Breast epithelium (tissue), 4 donors: ENCODE data around the gene RGL1. TPM values are rescaled to one million over a fixed set of nuclear protein-coding genes. Genes with fewer than 3 reads are reported as not detected.

ENCODE experiments used
- DNase-seq, 2 donors: peaks; one replicate each; pipeline ENCODE4 v3.0.0-alpha.2; 2019; ENCODE audit warnings: low spot score in 2 of 2
- H3K27ac ChIP-seq, 2 donors: fragments of 200-600 bp; sonication (generic) in 1 of 2; one replicate each; pipeline ENCODE4 v1.5.1; 2016 to 2019; ENCODE audit warnings: mild to moderate bottlenecking in 1 of 2
- H3K27me3 ChIP-seq, 2 donors: fragments of 200-600 bp; sonication (generic) in 1 of 2; one replicate each; pipeline versions ENCODE4 v1.5.1 to v1.6.0; 2017 to 2019; ENCODE audit warnings: control low read depth in 1 of 2, mild to moderate bottlenecking in 1 of 2
- H3K36me3 ChIP-seq: fragments of 200-600 bp; one replicate; pipeline ENCODE4 v1.5.1; 2019
- H3K4me1 ChIP-seq, 2 donors: fragments of 200-600 bp; sonication (generic); one replicate each; pipeline ENCODE4 v1.5.1; 2016 to 2019; ENCODE audit warnings: control low read depth in 1 of 2
- H3K4me3 ChIP-seq, 3 donors: fragments of 200-600 bp; sonication (generic); 1 replicate in 2 of 3; 2 replicates in 1 of 3; pipeline ENCODE4 v1.5.1; 2016 to 2019; ENCODE audit warnings: mild to moderate bottlenecking in 3 of 3, moderate library complexity in 2 of 3
- H3K9me3 ChIP-seq, 2 donors: fragments of 200-600 bp; sonication (generic) in 1 of 2; one replicate each; pipeline ENCODE4 v1.5.1; 2016 to 2019; ENCODE audit warnings: control low read depth in 1 of 2
- CTCF ChIP-seq, 3 donors: fragments of 450-650 bp; IDR thresholded peaks; one replicate each; pipeline ENCODE4 v1.5.1; 2016 to 2017; ENCODE audit warnings: antibody characterized with exemption in 3 of 3, mild to moderate bottlenecking in 3 of 3, moderate library complexity in 3 of 3
- POLR2A ChIP-seq: fragments of 450-650 bp; IDR thresholded peaks from one replicate; pipeline ENCODE4 v1.6.1; 2016; ENCODE audit warnings: antibody characterized with exemption, mild to moderate bottlenecking, moderate library complexity
- POLR2AphosphoS5 ChIP-seq, 3 donors: sonication (generic); formaldehyde crosslinking; IDR thresholded peaks; one replicate each; pipeline ENCODE4 v1.6.1; 2017; ENCODE audit warnings: antibody characterized with exemption in 3 of 3
- intact Hi-C: fragments of 100-400 bp; cut with DNase I; formaldehyde crosslinking; loops from one replicate; pipeline ENCODE4 v1.15.1; 2023; ENCODE audit warnings: low total_unique reads
- total RNA-seq, 3 donors: library from RNA; depleted of rRNA; stranded (reverse); fragments of >200 nt; gene quantifications; one replicate each; pipeline ENCODE4 v1.1.0, GENCODE V29; 2016

Gene RGL1
- total RNA-seq, 3 donors from 2014 or later: 24.9 to 70.2 (median 26.8) TPM

- no peak overlapping the region for H3K27ac ChIP-seq
- no peaks in the 10 kb centered on the region for H3K27me3 ChIP-seq
- TF ChIP-seq POLR2A: no peak
- TF ChIP-seq CTCF (IDR thresholded peaks at IDR 0.05): no peak
- no peak for TF ChIP-seq POLR2AphosphoS5 (IDR thresholded peaks at IDR 0.05)
- H3K36me3 ChIP-seq: no peaks in the 10 kb centered on the region
- no peaks in the 10 kb centered on the region for H3K9me3 ChIP-seq
- DNase-seq: no peak
- H3K4me3 ChIP-seq: no peak overlapping the region
- H3K4me1 ChIP-seq: no peaks in the 10 kb centered on the region
- intact Hi-C loops: loop anchor here (1.0 kb wide), 1 partner anchor 39 kb away; no protein-coding TSS in a partner anchor
These were observed 59.7 kb downstream of the RGL1 start for GRCh38 chr1:183864611-183865010.

GRCh38 chr1:183869230-183869629 is 64.3 kb downstream of the RGL1 start:
- Histone ChIP-seq H3K4me3 (no peak overlapping the region), H3K36me3 (no peaks in the 10 kb centered on the region), H3K27me3 (no peaks in the 10 kb centered on the region), H3K9me3 (no peaks in the 10 kb centered on the region), H3K4me1 (peaks cover 0 to 7% of the 10 kb centered on the region in 2 donors), H3K27ac (peak overlapping the region in 1 of 2 donors; percentile 82)
- DNase-seq: no peak
- intact Hi-C loops: no loop called here
- no peak for TF ChIP-seq CTCF (IDR thresholded peaks at IDR 0.05)
- no peak for TF ChIP-seq POLR2AphosphoS5 (IDR thresholded peaks at IDR 0.05)

DNA sequence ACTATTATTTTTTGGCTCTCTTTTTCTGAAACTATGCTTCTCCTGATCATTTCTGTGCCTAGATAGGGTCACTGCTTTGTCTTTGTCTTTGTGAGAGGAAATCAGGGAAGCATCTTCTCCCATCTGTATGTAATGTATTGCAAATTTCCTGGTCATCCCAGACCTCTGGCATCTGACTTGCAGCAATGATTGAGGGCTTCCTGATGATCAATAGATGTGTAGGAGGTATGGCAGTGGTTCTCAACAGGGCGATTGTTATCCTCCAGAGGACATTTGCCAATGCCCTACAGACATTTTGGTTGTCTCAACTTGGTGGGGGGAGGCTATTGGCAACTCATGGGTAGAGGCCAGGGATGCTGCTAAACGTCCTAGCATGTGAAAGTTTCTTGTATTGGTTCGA is 64.7 kb downstream of the RGL1 start:
- no peaks in the 10 kb centered on the region for H3K36me3 ChIP-seq
- DNase-seq: no peak
- peak overlapping the region; percentile 82 to 95 for H3K27ac ChIP-seq
- TF ChIP-seq CTCF (IDR thresholded peaks at IDR 0.05) (no peak), POLR2AphosphoS5 (IDR thresholded peaks at IDR 0.05) (no peak), POLR2A (no peak)
- intact Hi-C loops: no loop called here
- peaks cover 0 to 7% of the 10 kb centered on the region in 2 donors for H3K4me1 ChIP-seq
- no peak overlapping the region for H3K4me3 ChIP-seq
- no peaks in the 10 kb centered on the region for H3K9me3 ChIP-seq
- no peaks in the 10 kb centered on the region for H3K27me3 ChIP-seq

- no peak overlapping the region for H3K4me3 ChIP-seq
- intact Hi-C loops: no loop called here
- no peaks in the 10 kb centered on the region for H3K36me3 ChIP-seq
- TF ChIP-seq CTCF (IDR thresholded peaks at IDR 0.05): no peak
- peak overlapping the region; percentile 82 to 95 for H3K27ac ChIP-seq
- no peaks in the 10 kb centered on the region for H3K9me3 ChIP-seq
- no peak for DNase-seq
- no peaks in the 10 kb centered on the region for H3K27me3 ChIP-seq
- H3K4me1 ChIP-seq: peaks cover 0 to 7% of the 10 kb centered on the region in 2 donors
These were observed 65.6 kb downstream of the RGL1 start for GRCh38 chr1:183870351-183871077.

- Histone ChIP-seq H3K27ac (peak overlapping the region; percentile 82 to 95), H3K36me3 (no peaks in the 10 kb centered on the region), H3K4me3 (no peak overlapping the region), H3K27me3 (no peaks in the 10 kb centered on the region), H3K9me3 (no peaks in the 10 kb centered on the region), H3K4me1 (peaks cover 0 to 7% of the 10 kb centered on the region in 2 donors)
- intact Hi-C loops: no loop called here
- no peak for DNase-seq
- TF ChIP-seq CTCF (IDR thresholded peaks at IDR 0.05) (no peak), POLR2AphosphoS5 (IDR thresholded peaks at IDR 0.05) (no peak), POLR2A (no peak)
These were observed 66.2 kb downstream of the RGL1 start for GRCh38 chr1:183871142-183871541.
